BJ (cell line): ENCODE results near the gene SBF2. TPM values are rescaled to one million over a fixed set of nuclear protein-coding genes. Genes with fewer than 3 reads are reported as not detected.

Source experiments
- CTCF ChIA-PET: fragments of 350-600 bp; formaldehyde crosslinking; extraction: SDS; loops from one replicate; lab custom pipeline; 2021; ENCODE audit warnings: antibody characterized with exemption, inconsistent platforms; lab: Yijun Ruan, JAX
- POLR2A ChIA-PET: fragments of 300-600 bp; sonication (Branson Sonifier 250); formaldehyde crosslinking; extraction: SDS; loops from one replicate; lab custom pipeline; 2021; ENCODE audit warnings: antibody characterized with exemption; lab: Charles Lee
- DNase-seq: peaks from one replicate; pipeline ENCODE4 v3.0.0-alpha.2; 2011; ENCODE audit warnings: low read depth
- H3K27me3 ChIP-seq: 2 replicates; pipeline ENCODE4 v1.6.0; 2011; ENCODE audit warnings: low read length; ENCODE audit not compliant: control insufficient read depth, insufficient read depth
- H3K36me3 ChIP-seq: 2 replicates; pipeline ENCODE4 v1.5.1; 2011; ENCODE audit warnings: low read length; ENCODE audit not compliant: control insufficient read depth, insufficient read depth
- H3K4me3 ChIP-seq: 2 replicates; pipeline ENCODE4 v1.5.1; 2011; ENCODE audit warnings: low read depth, mild to moderate bottlenecking, control low read depth, low read length
- polyA plus RNA-seq: library from polyadenylated mRNA; depleted of rRNA; stranded (reverse); fragments of >200 nt; gene quantifications from 2 replicates; pipeline ENCODE4 v1.2.3, GENCODE V29; 2011
- TF ChIP-seq, protein P1 (sequence below): IDR thresholded peaks from 2 replicates; pipeline ENCODE4 v1.5.1; 2011; ENCODE audit warnings: low read depth, mild to moderate bottlenecking, control low read depth, inconsistent platforms, low read length, moderate library complexity; ENCODE audit not compliant: insufficient read depth

SBF2 gene
- polyA plus RNA-seq, 1 experiment, result 33.8 TPM

DNA sequence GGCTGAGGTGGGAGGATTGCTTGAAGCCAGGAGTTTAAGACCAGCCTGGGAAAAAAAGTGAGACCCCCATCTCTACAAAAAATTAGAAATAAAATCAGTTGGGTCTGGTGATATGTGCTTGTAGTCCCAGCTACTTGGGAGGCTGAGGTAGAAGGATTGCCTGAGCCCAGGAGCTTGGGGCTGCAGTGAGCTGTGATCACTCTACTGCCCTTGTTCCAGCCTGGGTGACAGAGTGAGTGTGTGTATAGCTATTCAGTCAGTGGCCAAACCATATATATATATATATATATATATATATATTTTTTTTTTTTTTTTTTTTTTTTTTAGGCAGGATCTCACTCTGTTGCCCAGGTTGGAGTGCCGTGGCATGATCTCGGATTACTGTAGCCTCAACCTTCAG lies 35.3 kb upstream of the SBF2 start:
- H3K27me3 ChIP-seq, result no peaks in the 10 kb centered on the region
- ChIA-PET CTCF (interaction anchor here (0.5 to 2.9 kb wide), 5 partner anchors 22 to 666 kb away, joined by 3 to 16 read pairs (median 3); partner anchors contain the start of gene ADM), POLR2A (interaction anchor here (0.6 to 0.7 kb wide), 2 partner anchors 27 to 37 kb away, joined by 3 to 5 read pairs; no protein-coding TSS in a partner anchor)
- TF ChIP-seq, protein P1, sequence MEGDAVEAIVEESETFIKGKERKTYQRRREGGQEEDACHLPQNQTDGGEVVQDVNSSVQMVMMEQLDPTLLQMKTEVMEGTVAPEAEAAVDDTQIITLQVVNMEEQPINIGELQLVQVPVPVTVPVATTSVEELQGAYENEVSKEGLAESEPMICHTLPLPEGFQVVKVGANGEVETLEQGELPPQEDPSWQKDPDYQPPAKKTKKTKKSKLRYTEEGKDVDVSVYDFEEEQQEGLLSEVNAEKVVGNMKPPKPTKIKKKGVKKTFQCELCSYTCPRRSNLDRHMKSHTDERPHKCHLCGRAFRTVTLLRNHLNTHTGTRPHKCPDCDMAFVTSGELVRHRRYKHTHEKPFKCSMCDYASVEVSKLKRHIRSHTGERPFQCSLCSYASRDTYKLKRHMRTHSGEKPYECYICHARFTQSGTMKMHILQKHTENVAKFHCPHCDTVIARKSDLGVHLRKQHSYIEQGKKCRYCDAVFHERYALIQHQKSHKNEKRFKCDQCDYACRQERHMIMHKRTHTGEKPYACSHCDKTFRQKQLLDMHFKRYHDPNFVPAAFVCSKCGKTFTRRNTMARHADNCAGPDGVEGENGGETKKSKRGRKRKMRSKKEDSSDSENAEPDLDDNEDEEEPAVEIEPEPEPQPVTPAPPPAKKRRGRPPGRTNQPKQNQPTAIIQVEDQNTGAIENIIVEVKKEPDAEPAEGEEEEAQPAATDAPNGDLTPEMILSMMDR, result no peak
- no peaks in the 10 kb centered on the region for H3K36me3 ChIP-seq
- no peak for DNase-seq
- no peak overlapping the region for H3K4me3 ChIP-seq

DNA sequence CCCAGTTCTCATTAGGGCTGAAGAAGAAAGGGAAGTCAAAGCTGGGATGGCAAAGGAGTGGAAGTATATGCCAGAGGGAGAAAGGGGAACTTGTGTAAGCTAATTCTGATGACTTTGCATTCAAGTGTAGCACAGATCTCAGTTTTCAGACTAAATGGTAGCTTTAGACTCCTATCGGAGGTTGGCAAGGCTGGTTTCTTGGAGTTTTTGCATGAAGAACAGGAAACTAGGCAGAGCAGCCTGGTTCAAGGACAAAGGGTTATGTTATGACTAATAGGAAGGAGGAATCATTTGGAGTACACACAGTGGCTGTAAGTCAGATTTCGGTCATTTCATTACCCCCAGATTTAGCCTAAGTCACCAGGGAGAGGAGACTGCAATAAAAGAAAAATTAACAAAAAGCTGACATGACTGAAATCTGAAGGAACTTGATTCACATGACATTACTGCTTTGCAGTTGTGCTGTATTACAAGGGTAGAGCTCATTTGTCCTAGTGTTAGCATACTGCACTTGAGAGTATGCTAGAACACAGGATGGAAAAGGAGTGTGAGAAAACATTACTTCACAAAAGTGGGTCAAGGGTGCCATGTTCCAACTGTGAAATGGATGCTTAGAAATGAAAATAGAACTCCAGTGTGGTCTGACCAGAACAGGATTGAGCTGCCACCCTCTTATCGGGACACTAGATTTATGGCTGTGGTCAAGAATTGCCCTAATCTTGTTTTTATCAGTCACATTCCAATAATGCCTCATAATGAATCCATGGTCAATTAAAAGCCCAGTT lies 34.5 kb upstream of the SBF2 start:
- Histone ChIP-seq H3K4me3 (no peak overlapping the region), H3K27me3 (no peaks in the 10 kb centered on the region), H3K36me3 (no peaks in the 10 kb centered on the region)
- POLR2A ChIA-PET, result interaction anchor here (0.7 to 0.9 kb wide), 3 partner anchors 38 to 51 kb away, joined by 4 to 5 read pairs (median 4); no protein-coding TSS in a partner anchor
- CTCF ChIA-PET, result interaction anchor here (0.5 to 2.9 kb wide), 6 partner anchors 18 to 408 kb away, joined by 3 to 16 read pairs (median 3); partner anchors contain the start of gene ADM
- TF ChIP-seq, protein P1, result no peak
- peak; percentile 69 for DNase-seq

DNA sequence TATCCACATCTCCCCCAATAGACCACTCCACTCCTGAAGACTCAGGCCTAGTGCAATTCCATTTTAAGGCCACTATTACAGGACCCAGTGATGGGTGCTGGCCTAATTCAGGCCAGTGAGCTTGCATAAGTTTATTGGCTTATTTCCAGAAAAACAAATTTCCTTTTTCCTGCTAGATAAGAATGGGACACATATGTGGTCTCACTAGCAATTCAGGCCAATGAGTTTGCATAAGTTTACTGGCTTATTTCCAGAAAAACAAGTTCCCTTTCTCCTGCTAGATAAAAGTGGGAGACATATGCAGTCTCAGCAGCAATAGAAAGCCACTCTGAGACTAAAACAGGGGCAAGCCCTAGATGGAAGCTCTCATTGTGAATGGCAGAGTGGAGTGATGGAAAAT lies 33.2 kb upstream of the SBF2 start:
- POLR2A ChIA-PET, result no interaction called here
- CTCF ChIA-PET, result interaction anchor here (1.2 to 4.6 kb wide), 4 partner anchors 26 to 579 kb away, joined by 3 to 48 read pairs (median 5); no protein-coding TSS in a partner anchor
- H3K4me3 ChIP-seq, result no peak overlapping the region
- no peaks in the 10 kb centered on the region for H3K36me3 ChIP-seq
- TF ChIP-seq, protein P1, result no peak
- H3K27me3 ChIP-seq, result no peaks in the 10 kb centered on the region
- DNase-seq, result no peak

DNA sequence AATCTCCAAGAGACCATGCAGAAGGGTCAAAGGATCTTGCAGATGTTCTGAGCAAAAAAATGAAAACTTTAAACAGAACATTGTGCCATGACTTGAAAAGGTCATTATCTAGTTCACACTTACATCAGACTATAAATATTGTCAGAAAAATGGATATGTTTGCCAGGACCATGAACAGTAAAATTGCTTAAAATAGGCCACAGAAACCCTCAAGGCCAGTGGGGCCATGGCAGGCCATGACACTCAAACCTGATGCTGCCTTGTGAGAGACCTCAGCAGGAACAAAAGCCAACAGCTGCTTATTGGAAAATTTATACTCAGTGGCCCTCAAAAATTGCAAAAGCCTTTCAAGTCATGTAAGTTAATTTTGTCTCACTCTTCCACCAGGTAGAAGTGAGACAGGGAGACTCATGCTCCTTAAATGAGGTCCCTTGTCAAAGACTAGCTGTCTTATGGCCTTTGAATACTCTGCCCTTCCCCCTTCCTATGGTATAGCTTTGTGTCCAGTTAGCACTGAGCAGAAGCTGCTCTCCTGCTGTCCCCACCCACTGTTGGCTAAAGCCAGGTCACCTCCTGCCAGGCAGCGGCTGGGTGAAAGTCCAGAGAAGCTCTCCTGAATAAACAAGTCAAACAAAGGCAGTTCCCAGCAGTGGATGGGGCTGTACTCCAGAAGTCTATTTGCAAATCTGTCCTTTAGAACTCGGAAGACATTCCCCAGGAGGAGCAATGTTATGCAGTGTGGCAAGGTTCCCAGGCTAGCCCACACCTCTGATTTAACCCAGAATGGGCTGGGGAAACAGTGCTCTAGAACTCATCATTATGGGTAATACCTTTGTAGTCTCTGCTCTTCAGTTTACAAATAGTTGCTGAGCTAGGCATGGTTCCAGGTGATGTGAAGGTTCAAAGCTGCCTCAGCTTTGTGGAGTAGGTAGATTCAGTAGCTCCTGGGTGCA lies 32.3 kb upstream of the SBF2 start:
- ChIA-PET CTCF (interaction anchor here (0.5 to 4.6 kb wide), 18 partner anchors 9 to 677 kb away, joined by 3 to 48 read pairs (median 5); partner anchors contain the start of gene ADM), POLR2A (interaction anchor here (0.5 to 2.7 kb wide), 7 partner anchors 16 to 721 kb away, joined by 3 to 11 read pairs (median 3); no protein-coding TSS in a partner anchor)
- Histone ChIP-seq H3K4me3 (no peak overlapping the region), H3K27me3 (no peaks in the 10 kb centered on the region), H3K36me3 (no peaks in the 10 kb centered on the region)
- TF ChIP-seq, protein P1, result no peak
- DNase-seq, result no peak
